Activated T-cell treated with anti-CD3 and anti-CD28 coated beads, Interleukin-2, amount 50 U/mL, for 4 hours (primary cell): ENCODE results near the gene JPT1. TPM values are rescaled to one million over a fixed set of nuclear protein-coding genes. Genes with fewer than 3 reads are reported as not detected.

Experiments used
- ATAC-seq, 2 donors: fragments of 200-7000 bp; cut with Tn5 transposase; one replicate each; pipeline ENCODE4 v1.10.0; 2021
- DNase-seq: peaks from one replicate; pipeline ENCODE4 v3.0.0-alpha.2; 2020
- H3K27me3 Mint-ChIP-seq: one replicate; pipeline ENCODE4 v1.8.0; 2021; ENCODE audit warnings: low read depth, mixed read lengths
- H3K36me3 Mint-ChIP-seq: one replicate; pipeline ENCODE4 v1.8.0; 2022; ENCODE audit warnings: mixed read lengths; ENCODE audit not compliant: insufficient read depth
- H3K4me1 Mint-ChIP-seq: one replicate; pipeline ENCODE4 v1.8.0; 2021; ENCODE audit warnings: low read depth, mixed read lengths
- H3K4me3 Mint-ChIP-seq: one replicate; pipeline ENCODE4 v1.8.0; 2021; ENCODE audit warnings: mild to moderate bottlenecking, moderate library complexity, mixed read lengths
- H3K9me3 Mint-ChIP-seq: one replicate; pipeline ENCODE4 v1.8.0; 2021; ENCODE audit warnings: mixed read lengths
- total RNA-seq, 3 donors: library from RNA; stranded (reverse); gene quantifications; one replicate each; pipeline ENCODE4 v1.2.1, GENCODE V29; 2021

JPT1 gene
- total RNA-seq, 3 donors from 2014 or later: 161 to 182 (median 167) TPM

GRCh38 chr17:75093548-75094158 lies 60.7 kb downstream of the JPT1 start:
- DNase-seq: no peak
- H3K36me3 Mint-ChIP-seq: no peaks in the 10 kb centered on the region
- no peak overlapping the region for H3K4me3 Mint-ChIP-seq
- H3K4me1 Mint-ChIP-seq: peaks cover 27% of the 10 kb centered on the region
- no peak for ATAC-seq
- H3K9me3 Mint-ChIP-seq: no peaks in the 10 kb centered on the region
- H3K27me3 Mint-ChIP-seq: peaks cover 1% of the 10 kb centered on the region

- Mint-ChIP-seq H3K4me3 (no peak overlapping the region), H3K4me1 (peaks cover 37% of the 10 kb centered on the region), H3K27me3 (peaks cover 1% of the 10 kb centered on the region), H3K36me3 (no peaks in the 10 kb centered on the region), H3K9me3 (no peaks in the 10 kb centered on the region)
- DNase-seq: no peak
- ATAC-seq: no peak
These were observed 62.4 kb downstream of the JPT1 start for GRCh38 chr17:75091855-75092327.

GRCh38 chr17:75090871-75091854 lies 63.1 kb downstream of the JPT1 start:
- Mint-ChIP-seq H3K27me3 (peaks cover 1% of the 10 kb centered on the region), H3K4me3 (no peak overlapping the region), H3K9me3 (no peaks in the 10 kb centered on the region), H3K36me3 (no peaks in the 10 kb centered on the region), H3K4me1 (peaks cover 43% of the 10 kb centered on the region)
- ATAC-seq (no peak), DNase-seq (no peak)

- peak overlapping the region; percentile 77 for H3K4me3 Mint-ChIP-seq
- ATAC-seq: peak; percentile 28 to 50
- peaks cover 1% of the 10 kb centered on the region for H3K27me3 Mint-ChIP-seq
These were observed 65.6 kb downstream of the JPT1 start for GRCh38 chr17:75088465-75089417.

GRCh38 chr17:75087558-75088453 lies 66.5 kb downstream of the JPT1 start, which contains the start of gene SLC16A5:
Gene SLC16A5, plus strand, starts transcription at chr17:75087954. Its CDS starts 5,683 bp downstream, at chr17:75093637.
- peak; percentile 65 to 72 for ATAC-seq
- H3K4me3 Mint-ChIP-seq: peak within 1 kb of the TSS; percentile 77
- peak; percentile 23 for DNase-seq
- H3K4me1 Mint-ChIP-seq: peaks cover 51% of the 10 kb centered on the region
- H3K36me3 Mint-ChIP-seq: no peaks in the 10 kb centered on the region
- peaks cover 1% of the 10 kb centered on the region for H3K27me3 Mint-ChIP-seq
- H3K9me3 Mint-ChIP-seq: no peaks in the 10 kb centered on the region

More at GRCh38 chr17:75088465-75089417, 65.6 kb downstream of the JPT1 start:
- no peak for DNase-seq
- Mint-ChIP-seq H3K36me3 (no peaks in the 10 kb centered on the region), H3K4me1 (peaks cover 50% of the 10 kb centered on the region), H3K9me3 (no peaks in the 10 kb centered on the region)

GRCh38 chr17:75087182-75087557 lies 67.1 kb downstream of the JPT1 start:
- no peak for DNase-seq
- Mint-ChIP-seq H3K27me3 (peaks cover 1% of the 10 kb centered on the region), H3K36me3 (no peaks in the 10 kb centered on the region), H3K9me3 (no peaks in the 10 kb centered on the region), H3K4me3 (peak overlapping the region; percentile 74), H3K4me1 (peaks cover 51% of the 10 kb centered on the region)
- no peak for ATAC-seq

- Mint-ChIP-seq H3K4me1 (peaks cover 47% of the 10 kb centered on the region), H3K36me3 (no peaks in the 10 kb centered on the region), H3K27me3 (peaks cover 1% of the 10 kb centered on the region), H3K9me3 (no peaks in the 10 kb centered on the region), H3K4me3 (peak overlapping the region; percentile 74)
- DNase-seq (no peak), ATAC-seq (no peak)
These were observed 67.7 kb downstream of the JPT1 start for GRCh38 chr17:75086496-75087181.

Other genes with a start within 250 kb of the JPT1 start
- not detected for gene USH1G, start 231.3 kb downstream of the JPT1 start, total RNA-seq
- gene OTOP2, start 230.2 kb downstream of the JPT1 start, total RNA-seq: not detected
- not detected for gene OTOP3, start 218.6 kb downstream of the JPT1 start, total RNA-seq
- gene HID1, start 181.8 kb downstream of the JPT1 start, total RNA-seq: 1 to 10 TPM; 1.3 to 2.1 (median 2.0) TPM
- gene CDR2L, start 166.9 kb downstream of the JPT1 start, total RNA-seq: 1 to 10 TPM in 2 of 3 donors, under 1 TPM in 1; 0.84 to 1.3 (median 1.0) TPM
- 10 to 100 TPM; 70.8 to 82.5 (median 81.1) TPM for gene MRPL58, start 141.8 kb downstream of the JPT1 start, total RNA-seq
- 100 to 1,000 TPM; 128 to 158 (median 147) TPM for gene ATP5PD, start 107.5 kb downstream of the JPT1 start, total RNA-seq
- 10 to 100 TPM; 18.5 to 23.9 (median 22.2) TPM for gene KCTD2, start 107.3 kb downstream of the JPT1 start, total RNA-seq
- gene SLC16A5, start 66.6 kb downstream of the JPT1 start, total RNA-seq: 1 to 10 TPM in 1 of 3 donors, under 1 TPM in 2; 0.53 to 1.2 (median 0.55) TPM
- gene ARMC7, start 44.5 kb downstream of the JPT1 start, total RNA-seq: 10 to 100 TPM; 13.2 to 14.4 (median 13.7) TPM
- gene NT5C, start 22.8 kb downstream of the JPT1 start, total RNA-seq: 100 to 1,000 TPM in 1 of 3 donors, 10 to 100 TPM in 2; 91.0 to 103 (median 91.4) TPM
- 100 to 1,000 TPM; 594 to 609 (median 599) TPM for gene SUMO2, start 28.4 kb upstream of the JPT1 start, total RNA-seq
- 100 to 1,000 TPM; 115 to 137 (median 125) TPM for gene NUP85, start 51.2 kb upstream of the JPT1 start, total RNA-seq
- 10 to 100 TPM; 64.2 to 80.5 (median 71.2) TPM for gene GGA3, start 107.1 kb upstream of the JPT1 start, total RNA-seq
- 100 to 1,000 TPM; 131 to 167 (median 160) TPM for gene MRPS7, start 107.4 kb upstream of the JPT1 start, total RNA-seq
- 10 to 100 TPM; 35.4 to 39.8 (median 38.4) TPM for gene MIF4GD, start 116.7 kb upstream of the JPT1 start, total RNA-seq
- gene SLC25A19, start 134.9 kb upstream of the JPT1 start, total RNA-seq: 100 to 1,000 TPM; 111 to 140 (median 134) TPM